Stimulated activated naive CD8-positive, alpha-beta T cell treated with anti-CD3 and anti-CD28 coated beads, Interleukin-15, Interleukin-2, amounts not matched to agents 100 ng/mL and 50 ng/mL, for 24 hours (primary cell): ENCODE measurements around the gene DYNLT5.
A peak's percentile ranks its signal among the peaks of the same experiment; 100 is the strongest.
"Not testable (repeated sequence)": the region's sequence is repeated elsewhere in the genome, so short reads cannot be mapped to it uniquely, and the experiment has no call there.

Experiments used
- H3K27ac Mint-ChIP-seq: one replicate; pipeline ENCODE4 v1.8.0; 2021; ENCODE audit warnings: mild to moderate bottlenecking, mixed read lengths
- H3K27me3 Mint-ChIP-seq: one replicate; pipeline ENCODE4 v1.8.0; 2021; ENCODE audit warnings: mixed read lengths
- H3K36me3 Mint-ChIP-seq: one replicate; pipeline ENCODE4 v1.8.0; 2021; ENCODE audit warnings: low read depth, mixed read lengths
- H3K4me1 Mint-ChIP-seq: one replicate; pipeline ENCODE4 v1.8.0; 2021; ENCODE audit warnings: low read depth, mixed read lengths
- H3K4me3 Mint-ChIP-seq: one replicate; pipeline ENCODE4 v1.8.0; 2021; ENCODE audit warnings: mild to moderate bottlenecking, mixed read lengths
- H3K9me3 Mint-ChIP-seq: one replicate; pipeline ENCODE4 v1.8.0; 2021; ENCODE audit warnings: mixed read lengths

Gene DYNLT5

GRCh38 chr1:66752000-66752592 is at the start of gene DYNLT5:
Gene DYNLT5 (plus strand): TSS chr1:66752459. CDS start chr1:66754659, 2,200 bp downstream.
- Mint-ChIP-seq H3K4me3 (peak within 1 kb of the TSS; percentile 70), H3K27me3 (peaks cover 79% of the 10 kb centered on the region), H3K36me3 (no peaks in the 10 kb centered on the region), H3K4me1 (peaks cover 13% of the 10 kb centered on the region), H3K27ac (no peak within 1 kb of the TSS), H3K9me3 (no peaks in the 10 kb centered on the region)

DNA sequence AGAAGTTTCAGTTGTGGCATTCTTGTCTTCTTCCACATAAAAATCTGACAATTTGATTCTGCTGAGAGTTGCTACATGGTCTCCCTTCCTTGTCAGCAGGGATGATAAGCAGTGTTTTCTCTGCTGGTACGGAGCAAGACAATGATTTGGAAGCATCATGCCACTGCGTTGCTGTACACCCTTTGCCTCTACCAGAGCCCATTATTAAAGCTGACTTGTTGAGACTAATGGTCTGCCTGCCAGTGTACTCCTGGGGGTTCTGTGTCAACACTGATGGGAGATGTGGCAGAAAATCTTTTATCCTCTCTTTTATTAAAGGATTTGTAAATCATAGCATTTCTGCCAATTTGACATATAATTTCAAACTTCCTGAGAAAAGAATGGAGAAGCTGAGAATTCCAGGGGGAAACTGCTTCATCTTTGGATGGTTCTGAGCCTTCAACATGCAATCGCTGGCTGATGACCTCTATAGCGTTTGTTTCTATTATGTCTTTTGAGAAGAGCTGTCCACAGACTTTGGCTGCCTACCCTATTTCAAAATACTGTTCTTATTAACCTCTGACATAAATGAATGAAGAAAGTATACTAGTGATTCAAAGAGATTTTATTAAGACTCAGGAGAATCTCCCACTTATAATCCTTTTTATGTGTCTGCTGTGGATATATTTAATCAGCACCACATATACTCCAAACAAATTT is 47.9 kb upstream of the DYNLT5 start:
- no peak overlapping the region for H3K27ac Mint-ChIP-seq
- H3K27me3 Mint-ChIP-seq: peaks cover 6% of the 10 kb centered on the region
- H3K36me3 Mint-ChIP-seq: no peaks in the 10 kb centered on the region
- H3K4me1 Mint-ChIP-seq: no peaks in the 10 kb centered on the region
- no peaks in the 10 kb centered on the region for H3K9me3 Mint-ChIP-seq
- H3K4me3 Mint-ChIP-seq: no peak overlapping the region

- H3K9me3 Mint-ChIP-seq: no peaks in the 10 kb centered on the region
- H3K4me3 Mint-ChIP-seq: no peak overlapping the region
- H3K27me3 Mint-ChIP-seq: peaks cover 7% of the 10 kb centered on the region
- no peak overlapping the region for H3K27ac Mint-ChIP-seq
- no peaks in the 10 kb centered on the region for H3K36me3 Mint-ChIP-seq
- H3K4me1 Mint-ChIP-seq: no peaks in the 10 kb centered on the region
These were observed 47.1 kb upstream of the DYNLT5 start for GRCh38 chr1:66705110-66705509.

DNA sequence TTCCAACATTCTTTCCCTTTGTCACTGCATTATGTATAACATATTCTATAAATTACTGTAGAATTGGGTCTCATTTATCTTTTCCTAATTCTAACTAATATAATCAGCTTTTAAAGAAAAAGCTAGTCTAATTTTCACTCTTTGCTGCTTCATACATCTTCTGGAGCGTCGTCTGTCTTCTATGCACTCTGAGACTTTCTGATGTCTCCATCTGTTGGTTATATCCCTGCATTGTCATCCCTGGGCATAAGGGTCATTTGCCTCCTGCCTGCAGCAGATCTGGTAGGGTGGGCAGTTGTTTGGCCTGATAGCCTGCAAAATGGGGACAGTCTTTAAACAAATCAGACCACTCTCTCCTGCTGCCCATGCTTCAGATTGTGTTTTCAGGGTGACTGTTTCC is 40.8 kb upstream of the DYNLT5 start:
- Mint-ChIP-seq H3K4me1 (no peaks in the 10 kb centered on the region), H3K36me3 (no peaks in the 10 kb centered on the region)

GRCh38 chr1:66712839-66713238 is 39.4 kb upstream of the DYNLT5 start:
- Mint-ChIP-seq H3K36me3 (no peaks in the 10 kb centered on the region), H3K4me1 (no peaks in the 10 kb centered on the region), H3K4me3 (no peak overlapping the region), H3K27me3 (peaks cover 5% of the 10 kb centered on the region), H3K27ac (no peak overlapping the region), H3K9me3 (no peaks in the 10 kb centered on the region)

More for the DNA sequence above, 40.8 kb upstream of the DYNLT5 start:
- Mint-ChIP-seq H3K27ac (no peak overlapping the region), H3K4me3 (no peak overlapping the region), H3K9me3 (no peaks in the 10 kb centered on the region), H3K27me3 (peaks cover 3% of the 10 kb centered on the region)

DNA sequence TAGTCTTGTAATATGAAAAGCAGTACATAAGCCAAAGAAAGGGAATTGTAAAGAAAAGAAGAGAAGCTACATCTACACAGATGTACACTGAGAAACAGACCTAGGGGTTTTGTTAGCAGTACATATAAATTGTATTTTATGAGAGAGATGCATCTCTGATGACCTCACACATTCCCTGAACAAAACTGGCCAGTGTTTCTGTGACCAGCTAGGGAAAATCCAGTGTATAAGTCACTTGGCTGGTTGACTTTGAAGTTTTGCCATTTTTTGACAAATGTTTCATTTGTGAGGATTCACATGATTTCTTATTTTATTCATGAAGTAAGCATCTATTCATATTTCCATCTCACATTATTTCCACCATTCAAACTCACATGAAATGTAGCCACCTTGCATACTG is 28.3 kb upstream of the DYNLT5 start:
- Mint-ChIP-seq H3K9me3 (no peaks in the 10 kb centered on the region), H3K36me3 (peaks cover under 1% of the 10 kb centered on the region), H3K27ac (no peak overlapping the region), H3K27me3 (peaks cover 9% of the 10 kb centered on the region), H3K4me3 (no peak overlapping the region), H3K4me1 (peaks cover 5% of the 10 kb centered on the region)

DNA sequence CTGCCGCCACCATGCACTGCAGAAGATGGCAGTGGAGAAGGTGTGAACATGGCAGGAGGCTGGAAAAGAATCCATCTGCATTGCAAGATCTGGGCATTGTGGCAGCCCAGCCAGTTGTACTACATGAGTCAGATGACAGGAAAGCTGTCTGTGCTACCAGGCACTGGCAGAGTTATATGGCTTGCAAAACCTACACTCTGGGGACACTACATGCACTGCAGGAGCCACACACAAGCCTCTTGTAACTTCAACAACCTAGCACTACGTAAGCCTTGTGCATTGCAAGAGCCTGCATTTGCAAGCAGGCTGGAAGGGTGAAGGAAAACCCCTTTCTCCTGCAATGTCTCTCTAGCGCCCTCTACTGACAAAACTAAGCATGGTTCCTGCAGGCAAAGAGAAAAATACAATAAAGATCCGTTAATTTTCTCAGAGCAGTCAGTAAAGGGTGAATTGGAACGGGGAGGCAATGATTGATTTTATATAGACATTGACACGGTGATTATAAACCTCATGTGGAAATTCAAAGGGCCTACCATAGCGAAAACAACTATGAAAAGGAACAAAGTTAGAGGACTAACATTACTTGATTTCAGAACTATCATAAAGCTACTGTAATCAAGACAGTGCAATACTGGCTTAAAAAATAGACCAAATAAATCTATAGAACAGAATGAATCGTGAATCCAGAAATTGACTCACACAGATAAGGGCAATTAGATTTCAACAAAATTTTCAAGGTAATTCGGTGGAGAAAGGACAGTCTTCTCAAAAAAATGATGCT is 26.2 kb upstream of the DYNLT5 start:
- H3K9me3 Mint-ChIP-seq: no peaks in the 10 kb centered on the region
- H3K4me3 Mint-ChIP-seq: no peak overlapping the region
- H3K27me3 Mint-ChIP-seq: peaks cover 9% of the 10 kb centered on the region
- peaks cover 3% of the 10 kb centered on the region for H3K36me3 Mint-ChIP-seq
- no peak overlapping the region for H3K27ac Mint-ChIP-seq
- peaks cover 10% of the 10 kb centered on the region for H3K4me1 Mint-ChIP-seq

DNA sequence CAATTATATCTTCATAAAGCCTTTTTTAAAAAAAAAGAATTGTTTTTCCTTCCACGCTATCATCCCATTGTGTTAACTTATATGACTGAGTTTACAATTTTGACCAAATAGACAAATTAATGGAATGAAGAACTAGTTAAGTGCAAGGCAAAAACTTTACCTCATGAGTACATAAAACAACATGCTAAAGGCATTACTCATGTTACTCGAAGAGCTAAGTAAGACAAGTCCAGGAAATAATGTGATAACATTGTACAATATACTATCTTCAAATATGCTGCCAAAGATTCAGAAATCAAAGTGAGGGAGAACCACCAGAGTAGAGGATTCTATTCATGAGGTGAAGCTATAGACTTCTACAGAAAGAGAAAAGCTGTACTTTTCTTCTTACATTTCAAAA is 24.2 kb upstream of the DYNLT5 start:
- H3K4me3 Mint-ChIP-seq: no peak overlapping the region
- H3K27ac Mint-ChIP-seq: no peak overlapping the region
- no peaks in the 10 kb centered on the region for H3K9me3 Mint-ChIP-seq
- H3K4me1 Mint-ChIP-seq: peaks cover 20% of the 10 kb centered on the region
- peaks cover 9% of the 10 kb centered on the region for H3K27me3 Mint-ChIP-seq
- H3K36me3 Mint-ChIP-seq: peaks cover 3% of the 10 kb centered on the region

- peaks cover 20% of the 10 kb centered on the region for H3K4me1 Mint-ChIP-seq
- not testable (repeated sequence) for H3K27ac Mint-ChIP-seq, H3K36me3 Mint-ChIP-seq, H3K4me3 Mint-ChIP-seq, H3K9me3 Mint-ChIP-seq, H3K27me3 Mint-ChIP-seq
These were observed 23.5 kb upstream of the DYNLT5 start for GRCh38 chr1:66728716-66729115.

DNA sequence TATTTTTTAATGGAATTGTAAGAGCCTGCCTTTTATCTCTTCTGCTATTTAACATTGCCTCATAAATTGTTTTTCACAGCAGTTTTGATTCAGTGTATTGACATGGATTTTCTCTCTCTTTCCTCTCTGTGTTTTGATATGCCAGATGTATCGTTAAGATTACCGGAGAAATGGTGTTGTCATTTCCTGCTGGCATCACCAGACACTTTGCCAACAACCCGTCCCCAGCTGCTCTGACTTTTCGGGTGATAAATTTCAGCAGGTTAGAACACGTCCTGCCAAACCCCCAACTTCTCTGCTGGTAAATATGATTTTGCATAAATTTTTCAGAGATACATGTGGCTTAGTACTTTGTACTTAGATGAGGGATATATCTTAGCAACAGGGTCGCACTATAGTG is 23.1 kb upstream of the DYNLT5 start:
- Mint-ChIP-seq H3K36me3 (peaks cover 3% of the 10 kb centered on the region), H3K4me1 (peaks cover 20% of the 10 kb centered on the region), H3K27me3 (peaks cover 9% of the 10 kb centered on the region), H3K9me3 (no peaks in the 10 kb centered on the region), H3K4me3 (no peak overlapping the region), H3K27ac (no peak overlapping the region)

GRCh38 chr1:66729523-66729922 is 22.7 kb upstream of the DYNLT5 start:
- H3K4me1 Mint-ChIP-seq: peaks cover 20% of the 10 kb centered on the region
- H3K27me3 Mint-ChIP-seq: peaks cover 7% of the 10 kb centered on the region
- no peaks in the 10 kb centered on the region for H3K9me3 Mint-ChIP-seq
- no peak overlapping the region for H3K27ac Mint-ChIP-seq
- peaks cover 3% of the 10 kb centered on the region for H3K36me3 Mint-ChIP-seq
- H3K4me3 Mint-ChIP-seq: no peak overlapping the region

DNA sequence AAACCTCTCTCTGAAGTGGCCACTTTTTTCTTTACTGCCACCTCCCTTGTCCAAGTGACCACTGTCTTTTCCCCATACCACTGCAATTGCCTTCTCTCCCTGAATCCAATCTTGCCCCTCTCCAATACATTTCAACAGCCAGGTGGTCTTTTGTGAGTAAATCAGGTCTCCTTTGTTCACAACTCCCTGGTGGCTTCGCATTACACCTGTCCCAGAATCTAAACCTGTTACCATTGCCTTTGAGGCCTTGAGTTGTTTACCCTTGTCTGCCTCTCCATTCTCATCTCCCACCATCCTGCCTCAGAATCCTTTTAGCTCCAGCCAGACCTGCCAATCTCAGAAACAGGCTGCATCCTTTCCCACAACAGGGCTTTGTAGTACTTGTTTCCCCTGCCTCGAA is 21.8 kb upstream of the DYNLT5 start:
- H3K4me1 Mint-ChIP-seq: peaks cover 20% of the 10 kb centered on the region
- H3K27ac Mint-ChIP-seq: no peak overlapping the region
- peaks cover 3% of the 10 kb centered on the region for H3K36me3 Mint-ChIP-seq
- peaks cover 5% of the 10 kb centered on the region for H3K27me3 Mint-ChIP-seq
- no peak overlapping the region for H3K4me3 Mint-ChIP-seq
- H3K9me3 Mint-ChIP-seq: no peaks in the 10 kb centered on the region

GRCh38 chr1:66731170-66731865 is 20.9 kb upstream of the DYNLT5 start:
- no peaks in the 10 kb centered on the region for H3K9me3 Mint-ChIP-seq
- no peak overlapping the region for H3K4me3 Mint-ChIP-seq
- peaks cover 3% of the 10 kb centered on the region for H3K36me3 Mint-ChIP-seq
- H3K27me3 Mint-ChIP-seq: peaks cover 2% of the 10 kb centered on the region
- H3K4me1 Mint-ChIP-seq: peaks cover 20% of the 10 kb centered on the region
- H3K27ac Mint-ChIP-seq: no peak overlapping the region

GRCh38 chr1:66732407-66733166 is 19.7 kb upstream of the DYNLT5 start:
- Mint-ChIP-seq H3K4me1 (peaks cover 20% of the 10 kb centered on the region), H3K27me3 (no peaks in the 10 kb centered on the region), H3K9me3 (no peaks in the 10 kb centered on the region), H3K27ac (no peak overlapping the region), H3K36me3 (peaks cover 3% of the 10 kb centered on the region), H3K4me3 (no peak overlapping the region)
